H1 (cell line): ENCODE measurements around the gene ADNP2. TPM values are rescaled to one million over a fixed set of nuclear protein-coding genes. Genes with fewer than 3 reads are reported as not detected.
A peak's percentile ranks its signal among the peaks of the same experiment; 100 is the strongest.

Experiments used
- CHD7 ChIP-seq: fragments of 300-600 bp; sonication (generic); IDR thresholded peaks from 2 replicates; pipeline ENCODE4 v1.7.1; 2012; ENCODE audit warnings: low read length, moderate library complexity, mild to moderate bottlenecking, inconsistent platforms; ENCODE audit not compliant: insufficient replicate concordance
- CTCF ChIP-seq, 3 experiments: IDR thresholded peaks; 1 replicate in 2 of 3; 2 replicates in 1 of 3; pipeline versions ENCODE4 v1.5.1 to v1.6.1; 2011; ENCODE audit warnings: low read length in 3 of 3, mild to moderate bottlenecking in 3 of 3, inconsistent platforms in 2 of 3, low read depth in 1 of 3, moderate library complexity in 1 of 3; ENCODE audit not compliant: insufficient read depth in 1 of 3; ENCODE audit errors: control extremely low read depth in 1 of 3
- RAD21 ChIP-seq, 2 experiments: IDR thresholded peaks in 1 of 2; conservative IDR thresholded peaks in 1 of 2; 2 replicates each; pipeline ENCODE4 v1.6.1; 2011; ENCODE audit warnings: low read depth in 2 of 2, low read length in 2 of 2, improper control_type of control experiment in 1 of 2, inconsistent platforms in 1 of 2, mild to moderate bottlenecking in 1 of 2, moderate library complexity in 1 of 2
- RNF2 ChIP-seq: fragments of 200-900, 300-1000 bp; sonication (generic); IDR thresholded peaks from 2 replicates; pipeline ENCODE4 v1.7.1; 2016; ENCODE audit warnings: borderline replicate concordance, low read depth, mild to moderate bottlenecking, antibody characterized with exemption, low read length; ENCODE audit not compliant: poor library complexity, severe bottlenecking; ENCODE audit errors: missing control alignments
- polyA plus RNA-seq, 7 experiments: library from polyadenylated mRNA; depleted of rRNA in 3 of 7; stranded (reverse) in 5 of 7; unstranded in 2 of 7; fragments of >200 nt in 5 of 7; fragments of 200-250 nt in 2 of 7; gene quantifications; 1 replicate in 5 of 7; 2 replicates in 1 of 7; 4 replicates in 1 of 7; pipeline versions ENCODE4 v1.2.1 to v1.2.3, GENCODE V29; 2011 to 2013; ENCODE audit warnings: missing spikeins in 2 of 7, mixed read lengths in 2 of 7
- total RNA-seq: library from RNA; stranded (reverse); fragmentation: NEBNext Ultra II Directional; extraction: Animal tissue kit (Norgen Biotek cat#: 25700); gene quantifications from 2 replicates; pipeline ENCODE4 v1.2.1, GENCODE V29; 2021
- TF ChIP-seq, protein P1 (sequence below): IDR thresholded peaks from 2 replicates; pipeline ENCODE4 v1.6.1; 2011; ENCODE audit warnings: low read length, improper control_type of control experiment

Gene ADNP2
- total and polyA plus RNA-seq, 2 of the 8 experiments (the other 6 are each of a cell fraction or from before 2014, with no cell fraction given), result 25.1 to 61.6 TPM

DNA sequence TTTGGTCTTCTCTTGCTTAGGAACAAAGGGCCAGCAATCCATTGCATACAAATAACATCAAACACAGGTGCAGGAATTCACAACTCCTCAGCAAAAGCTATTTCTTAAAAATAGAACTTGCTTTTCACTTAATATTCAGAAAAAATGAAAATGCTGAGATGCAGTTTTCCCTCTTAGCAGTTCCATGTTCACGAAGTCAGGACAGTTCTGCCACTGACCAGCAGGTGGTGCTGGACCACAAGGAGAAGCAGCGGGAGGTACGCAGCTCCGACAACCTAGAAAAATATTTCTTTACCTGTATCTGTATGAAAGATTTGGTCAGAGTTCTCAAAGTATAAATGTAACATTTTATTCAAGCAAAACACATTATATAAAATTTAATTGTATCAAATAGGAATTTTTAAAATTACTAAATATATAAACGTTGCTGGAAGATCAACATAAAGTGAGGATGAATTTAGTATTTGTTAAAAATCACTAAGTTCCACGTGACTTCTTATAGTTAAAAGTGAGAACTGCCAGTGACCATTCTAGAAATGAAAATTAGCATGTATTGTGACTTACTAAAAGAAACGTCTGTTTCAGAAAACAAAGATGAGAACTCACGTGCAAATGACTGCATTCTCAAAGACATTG is 48.8 kb downstream of the ADNP2 start (continued):
- TF ChIP-seq CHD7 (no peak), RAD21 (IDR thresholded peaks at IDR 0.05 in 1 of 2, conservative IDR thresholded peaks at IDR 0.05 in 1 of 2; ENCODE audit: low read depth in 2 of 2, low read length in 2 of 2) (peak; percentile 83 to 84), CTCF (IDR thresholded peaks at IDR 0.05; ENCODE audit: control extremely low read depth in 1 of 3, insufficient read depth in 1 of 3, low read depth in 1 of 3, low read length in 3 of 3) (peak; percentile 77 to 93 (median 89)), RNF2 (no peak)
- TF ChIP-seq, protein P1, sequence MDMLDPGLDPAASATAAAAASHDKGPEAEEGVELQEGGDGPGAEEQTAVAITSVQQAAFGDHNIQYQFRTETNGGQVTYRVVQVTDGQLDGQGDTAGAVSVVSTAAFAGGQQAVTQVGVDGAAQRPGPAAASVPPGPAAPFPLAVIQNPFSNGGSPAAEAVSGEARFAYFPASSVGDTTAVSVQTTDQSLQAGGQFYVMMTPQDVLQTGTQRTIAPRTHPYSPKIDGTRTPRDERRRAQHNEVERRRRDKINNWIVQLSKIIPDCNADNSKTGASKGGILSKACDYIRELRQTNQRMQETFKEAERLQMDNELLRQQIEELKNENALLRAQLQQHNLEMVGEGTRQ, result no peak
